Measurements from ENCODE around the gene FAM170B.

DNA sequence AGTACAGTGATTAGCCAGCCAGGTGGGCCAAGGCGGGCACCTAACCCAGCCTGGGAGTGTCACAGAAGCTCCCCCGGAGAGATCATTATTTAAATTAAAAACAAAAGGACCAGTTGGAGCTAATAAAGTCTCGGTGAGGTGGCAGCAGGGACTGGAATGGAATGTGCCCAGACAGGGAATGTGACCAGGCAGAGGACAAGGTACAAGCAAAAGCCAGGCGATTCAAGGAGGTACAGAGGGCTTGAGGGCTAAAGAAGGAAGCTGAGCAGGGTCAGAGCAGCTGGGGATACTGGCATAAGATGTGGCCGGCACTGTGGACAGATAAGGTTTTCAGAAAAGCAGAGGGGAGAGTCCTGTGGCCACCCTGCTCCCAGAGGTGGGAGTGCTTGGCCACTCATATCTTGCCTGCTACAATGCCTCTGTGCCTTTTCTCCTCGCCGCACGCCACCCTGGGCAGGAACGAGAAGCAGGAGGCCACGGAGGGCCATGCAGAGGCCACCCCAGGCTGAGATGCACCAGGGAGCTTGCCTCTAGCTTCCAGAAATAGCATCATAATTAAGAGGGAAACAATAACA, 41.2 kb upstream of the FAM170B start:
- no peak for TF ChIP-seq POLR2A (IDR thresholded peaks at IDR 0.05)
- TF ChIP-seq, protein P1, sequence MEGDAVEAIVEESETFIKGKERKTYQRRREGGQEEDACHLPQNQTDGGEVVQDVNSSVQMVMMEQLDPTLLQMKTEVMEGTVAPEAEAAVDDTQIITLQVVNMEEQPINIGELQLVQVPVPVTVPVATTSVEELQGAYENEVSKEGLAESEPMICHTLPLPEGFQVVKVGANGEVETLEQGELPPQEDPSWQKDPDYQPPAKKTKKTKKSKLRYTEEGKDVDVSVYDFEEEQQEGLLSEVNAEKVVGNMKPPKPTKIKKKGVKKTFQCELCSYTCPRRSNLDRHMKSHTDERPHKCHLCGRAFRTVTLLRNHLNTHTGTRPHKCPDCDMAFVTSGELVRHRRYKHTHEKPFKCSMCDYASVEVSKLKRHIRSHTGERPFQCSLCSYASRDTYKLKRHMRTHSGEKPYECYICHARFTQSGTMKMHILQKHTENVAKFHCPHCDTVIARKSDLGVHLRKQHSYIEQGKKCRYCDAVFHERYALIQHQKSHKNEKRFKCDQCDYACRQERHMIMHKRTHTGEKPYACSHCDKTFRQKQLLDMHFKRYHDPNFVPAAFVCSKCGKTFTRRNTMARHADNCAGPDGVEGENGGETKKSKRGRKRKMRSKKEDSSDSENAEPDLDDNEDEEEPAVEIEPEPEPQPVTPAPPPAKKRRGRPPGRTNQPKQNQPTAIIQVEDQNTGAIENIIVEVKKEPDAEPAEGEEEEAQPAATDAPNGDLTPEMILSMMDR (IDR thresholded peaks at IDR 0.05) = no peak

All from vagina (tissue), 2 donors.